TTC549 (cell line): Measurements from ENCODE around the gene STARD10.

Experiments
- FAIRE-seq: peaks from 2 replicates; lab custom pipeline; 2012; peaks lifted over from hg19 to GRCh38; lab: Jason Lieb, UNC

Gene STARD10

DNA sequence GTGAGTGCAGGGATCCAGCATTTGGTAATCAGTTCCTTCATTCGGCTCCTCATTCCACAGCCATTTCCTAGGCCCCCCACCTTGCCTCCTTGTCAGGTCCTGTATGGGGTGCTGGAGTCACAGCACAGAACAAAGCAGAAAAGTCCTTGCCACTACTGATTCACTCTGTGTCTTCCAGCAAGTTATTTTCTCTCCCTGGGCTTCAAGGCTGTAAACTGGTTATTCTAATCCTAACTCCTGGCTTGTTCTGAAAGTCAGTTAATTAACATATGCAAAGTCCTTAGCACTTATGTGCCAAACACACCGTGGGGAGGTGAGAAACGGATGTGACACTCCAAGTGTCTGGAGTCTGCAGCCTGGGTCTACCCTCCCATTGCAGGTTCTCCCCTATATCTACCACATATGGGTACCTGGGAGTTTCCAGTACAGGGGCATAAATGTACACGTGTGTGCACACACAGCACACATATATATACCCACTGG lies 89.0 kb downstream of the STARD10 start:
- FAIRE-seq: no peak
